Activated T-helper 9 cell treated with anti-CD3 and anti-CD28 coated beads, Interleukin-2, amount 50 U/mL, for 16 hours (primary cell): ENCODE results near the gene RTL1.

Source experiments
- DNase-seq: peaks from one replicate; pipeline ENCODE4 v3.0.0-alpha.2; 2020; ENCODE audit warnings: low read depth

Gene RTL1

GRCh38 chr14:100866666-100867630 lies 36.6 kb downstream of the RTL1 start:
- DNase-seq: no peak

GRCh38 chr14:100865682-100866591 lies 37.6 kb downstream of the RTL1 start:
- DNase-seq: no peak

GRCh38 chr14:100864960-100865681 lies 38.4 kb downstream of the RTL1 start:
- DNase-seq: no peak

GRCh38 chr14:100864206-100864605 lies 39.3 kb downstream of the RTL1 start:
- no peak for DNase-seq

- no peak for DNase-seq
These were observed 40.7 kb downstream of the RTL1 start for GRCh38 chr14:100862793-100863192.

- no peak for DNase-seq
These were observed 41.2 kb downstream of the RTL1 start for GRCh38 chr14:100862277-100862676.

- no peak for DNase-seq
These were observed 41.6 kb downstream of the RTL1 start for GRCh38 chr14:100861937-100862247.

- DNase-seq: no peak
These were observed 42.2 kb downstream of the RTL1 start for GRCh38 chr14:100861188-100861936.

GRCh38 chr14:100860556-100861187 lies 42.9 kb downstream of the RTL1 start:
- no peak for DNase-seq

- no peak for DNase-seq
These were observed 43.7 kb downstream of the RTL1 start for GRCh38 chr14:100859781-100860180.

GRCh38 chr14:100858838-100859220 lies 44.7 kb downstream of the RTL1 start:
- no peak for DNase-seq

- DNase-seq: no peak
These were observed 45.3 kb downstream of the RTL1 start for GRCh38 chr14:100857923-100858837.

GRCh38 chr14:100857233-100857922 lies 46.1 kb downstream of the RTL1 start:
- no peak for DNase-seq

GRCh38 chr14:100856056-100856950 lies 47.2 kb downstream of the RTL1 start:
- DNase-seq: no peak

- DNase-seq: no peak
These were observed 48.1 kb downstream of the RTL1 start for GRCh38 chr14:100855256-100855930.

GRCh38 chr14:100854435-100854834 lies 49.1 kb downstream of the RTL1 start:
- no peak for DNase-seq

GRCh38 chr14:100851946-100852620 lies 51.4 kb downstream of the RTL1 start:
- no peak for DNase-seq
